Cardiac septum (tissue), 1 donor: ENCODE measurements around the gene LAMA5. TPM values are rescaled to one million over a fixed set of nuclear protein-coding genes. Genes with fewer than 3 reads are reported as not detected.

ENCODE experiments used
- DNase-seq: peaks from one replicate; pipeline ENCODE4 v3.0.0-alpha.2; 2020; ENCODE audit warnings: low spot score
- intact Hi-C: fragments of 100-400 bp; cut with DNase I; formaldehyde crosslinking; loops from one replicate; pipeline ENCODE4 v1.14.0; 2022
- total RNA-seq: library from RNA; stranded (reverse); fragmentation: NEBNext Ultra II Directional; extraction: Animal tissue kit (Norgen Biotek cat#: 25700); gene quantifications from one replicate; pipeline ENCODE4 v1.2.1, GENCODE V29; 2021
- donor health status: DM: no; HTN: no; CAD: no.

The LAMA5 gene
- total RNA-seq, 1 donor from 2014 or later, result 101 TPM

- DNase-seq, result peak; percentile 94
- intact Hi-C loops, result loop anchor here (1.0 to 5.0 kb wide), 2 partner anchors 80 to 195 kb away; no protein-coding TSS in a partner anchor
These were observed 65.3 kb downstream of the LAMA5 start for GRCh38 chr20:62301773-62302340.

- no peak for DNase-seq
- intact Hi-C loops, result loop anchor here (5.0 kb wide), 1 partner anchor 196 kb away; no protein-coding TSS in a partner anchor
These were observed 65.9 kb downstream of the LAMA5 start for GRCh38 chr20:62301111-62301668.

GRCh38 chr20:62300319-62300718 lies 66.8 kb downstream of the LAMA5 start:
- intact Hi-C loops, result loop anchor here (5.0 kb wide), 1 partner anchor 197 kb away; no protein-coding TSS in a partner anchor
- no peak for DNase-seq

- intact Hi-C loops, result loop anchor here (5.0 kb wide), 1 partner anchor 198 kb away; no protein-coding TSS in a partner anchor
- DNase-seq, result no peak
These were observed 67.4 kb downstream of the LAMA5 start for GRCh38 chr20:62299666-62300236.

GRCh38 chr20:62298577-62299249 lies 68.4 kb downstream of the LAMA5 start:
- no peak for DNase-seq
- intact Hi-C loops, result no loop called here

GRCh38 chr20:62297449-62298227 lies 69.5 kb downstream of the LAMA5 start:
- intact Hi-C loops, result no loop called here
- no peak for DNase-seq

DNA sequence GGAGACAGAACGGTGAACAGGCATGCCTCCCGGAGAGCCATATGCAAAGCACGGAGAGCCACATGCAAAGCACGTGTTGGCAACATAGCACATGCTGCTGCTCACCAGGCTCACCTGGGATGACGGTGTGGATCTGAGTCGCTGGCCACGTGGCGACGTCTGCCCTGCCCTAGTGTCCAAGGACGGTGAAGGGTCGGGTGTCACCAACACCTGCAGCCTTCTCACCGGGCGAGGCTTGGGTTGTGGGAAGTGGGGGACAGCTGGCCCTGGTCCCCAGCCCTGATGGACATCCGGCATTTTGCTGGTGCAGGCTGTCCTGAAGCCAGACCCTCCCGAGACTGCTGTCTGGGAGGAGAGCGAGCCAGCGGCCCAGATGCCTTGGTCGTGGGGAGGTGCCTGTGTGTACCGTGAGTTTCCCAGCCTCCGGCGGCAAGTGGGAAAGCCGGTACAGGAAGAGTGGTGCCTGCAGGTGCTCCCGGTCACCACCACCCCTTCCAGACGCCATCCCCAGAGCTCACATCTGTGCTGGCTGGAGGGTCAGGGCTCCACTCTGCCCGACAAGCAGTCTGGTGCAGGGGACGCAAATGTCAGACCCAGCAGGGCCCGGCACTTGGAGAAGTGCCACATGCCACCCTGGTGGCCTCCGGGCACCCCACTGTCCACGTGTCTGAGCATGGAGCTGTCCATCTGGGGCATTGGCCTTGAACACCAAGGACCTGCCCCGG lies 70.2 kb downstream of the LAMA5 start:
- DNase-seq, result no peak
- intact Hi-C loops, result no loop called here

DNA sequence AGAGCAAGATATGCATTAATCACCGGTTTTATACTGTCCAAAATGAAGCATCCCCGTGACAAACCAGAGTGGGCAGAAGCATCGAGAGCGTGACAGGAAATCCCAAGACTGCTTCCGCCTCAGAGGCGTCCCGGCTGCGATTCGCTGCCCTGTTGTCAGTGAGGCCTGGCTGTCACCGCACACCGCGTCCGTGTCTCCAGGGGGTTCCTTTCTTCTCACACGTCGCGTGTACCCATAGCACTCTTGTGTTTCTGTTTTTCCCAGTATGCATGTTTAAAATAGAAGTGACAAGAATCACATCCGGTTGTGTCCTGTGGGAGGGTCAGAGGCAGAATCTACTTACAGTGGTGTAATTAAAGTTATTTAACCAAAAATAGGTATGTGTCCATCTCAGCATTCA lies 72.6 kb downstream of the LAMA5 start:
- intact Hi-C loops, result no loop called here
- DNase-seq, result no peak

DNA sequence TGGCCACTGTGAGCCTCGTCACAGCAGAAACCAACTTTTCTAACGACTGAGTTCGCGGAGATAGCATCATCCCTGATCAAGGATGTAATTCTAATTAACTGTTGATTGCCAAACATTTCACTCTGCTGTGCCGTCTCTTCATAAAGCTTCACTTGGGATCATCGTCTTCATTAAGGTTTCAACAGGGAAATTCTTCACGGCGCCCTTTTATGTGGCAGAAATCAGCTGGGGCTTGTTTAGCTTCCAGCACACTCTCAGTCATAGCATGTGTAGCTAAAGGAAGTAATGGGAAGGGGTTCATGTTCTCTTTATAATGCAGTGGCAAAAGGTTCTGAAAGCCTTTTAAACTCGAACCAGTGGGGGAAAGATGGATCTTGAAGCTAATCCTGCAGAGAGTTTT lies 73.2 kb downstream of the LAMA5 start:
- no peak for DNase-seq
- intact Hi-C loops, result no loop called here

GRCh38 chr20:62293111-62293784 lies 73.9 kb downstream of the LAMA5 start:
- intact Hi-C loops, result no loop called here
- no peak for DNase-seq

GRCh38 chr20:62292108-62292507 lies 75.0 kb downstream of the LAMA5 start:
- no peak for DNase-seq
- intact Hi-C loops, result no loop called here

GRCh38 chr20:62291251-62292066 lies 75.7 kb downstream of the LAMA5 start:
- intact Hi-C loops, result no loop called here
- DNase-seq, result no peak

GRCh38 chr20:62289898-62290297 lies 77.2 kb downstream of the LAMA5 start:
- DNase-seq, result no peak
- intact Hi-C loops, result no loop called here

- no peak for DNase-seq
These were observed 78.0 kb downstream of the LAMA5 start for GRCh38 chr20:62289131-62289530.

DNA sequence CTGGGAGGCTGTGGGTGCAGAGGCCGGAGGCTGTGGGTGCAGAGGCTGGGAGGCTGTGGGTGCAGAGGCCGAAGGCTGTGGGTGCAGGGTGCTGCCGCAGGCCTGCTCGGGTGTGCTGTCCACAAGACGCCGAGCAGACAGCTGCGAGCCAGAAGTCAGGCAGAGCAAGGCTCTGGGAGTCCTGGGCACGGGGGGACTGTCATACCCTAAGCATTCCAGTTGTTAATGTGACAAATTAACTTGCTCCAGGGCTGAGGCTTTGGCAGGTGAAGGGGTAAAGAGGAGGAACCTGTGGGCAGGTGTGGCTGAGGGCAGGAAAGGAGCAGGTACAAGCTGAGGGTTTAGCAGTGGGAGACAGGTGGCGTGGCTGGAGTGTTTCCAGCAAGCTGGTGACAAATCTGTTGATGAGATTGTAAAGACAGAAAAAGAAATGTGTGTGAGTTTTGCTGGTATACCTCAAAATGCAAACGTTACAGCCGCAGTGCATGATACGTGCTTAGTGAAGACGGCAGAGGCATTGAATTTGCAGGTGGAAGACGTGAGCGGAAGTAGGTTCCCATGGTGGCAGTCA lies 78.5 kb downstream of the LAMA5 start:
- no peak for DNase-seq
- intact Hi-C loops, result no loop called here

More at GRCh38 chr20:62289131-62289530, 78.0 kb downstream of the LAMA5 start:
- intact Hi-C loops, result no loop called here

- DNase-seq, result no peak
These were observed 79.2 kb downstream of the LAMA5 start for GRCh38 chr20:62287759-62288534.

GRCh38 chr20:62287129-62287528 lies 80.0 kb downstream of the LAMA5 start:
- intact Hi-C loops, result no loop called here
- DNase-seq, result no peak

More at GRCh38 chr20:62287759-62288534, 79.2 kb downstream of the LAMA5 start:
- intact Hi-C loops, result no loop called here
